Psoas muscle (tissue), 8 donors: ENCODE measurements around the gene ZFHX3. TPM values are rescaled to one million over a fixed set of nuclear protein-coding genes. Genes with fewer than 3 reads are reported as not detected.
A peak's percentile ranks its signal among the peaks of the same experiment; 100 is the strongest.

Source experiments
- ATAC-seq, 4 donors: fragments of 200-7000 bp; cut with Tn5 transposase; one replicate each; pipeline ENCODE4 v1.9.1; 2020; ENCODE audit warnings: moderate library complexity in 3 of 4, mild to moderate bottlenecking in 2 of 4
- DNase-seq, 2 donors: peaks; one replicate each; pipeline ENCODE4 v3.0.0-alpha.2; 2020
- H3K27ac ChIP-seq: fragments of 200-600 bp; one replicate; pipeline ENCODE4 v1.8.0; 2022
- H3K27me3 ChIP-seq, 3 donors: fragments of 200-600 bp in 1 of 3; one replicate each; pipeline versions ENCODE4 v1.6.1 to v1.8.0; 2013 to 2022; ENCODE audit warnings: low read length in 2 of 3, mild to moderate bottlenecking in 2 of 3, moderate library complexity in 1 of 3; ENCODE audit not compliant: insufficient read depth in 3 of 3
- H3K36me3 ChIP-seq, 2 donors: fragments of 200-600 bp in 1 of 2; one replicate each; pipeline versions ENCODE4 v1.6.1 to v1.8.0; 2013 to 2022; ENCODE audit warnings: low read depth in 1 of 2, mild to moderate bottlenecking in 1 of 2, moderate library complexity in 1 of 2; ENCODE audit not compliant: insufficient read depth in 1 of 2
- H3K4me1 ChIP-seq: fragments of 200-600 bp; one replicate; pipeline ENCODE4 v1.8.0; 2022
- H3K4me3 ChIP-seq: fragments of 200-600 bp; one replicate; pipeline ENCODE4 v1.8.0; 2022; ENCODE audit warnings: mild to moderate bottlenecking
- H3K9me3 ChIP-seq: fragments of 200-600 bp; one replicate; pipeline ENCODE4 v1.8.0; 2022
- CTCF ChIP-seq: fragments of 200-600 bp; IDR thresholded peaks from one replicate; pipeline ENCODE4 v1.8.0; 2022; ENCODE audit warnings: antibody characterized with exemption
- WGBS, 3 donors: extraction: QIAGEN DNeasy Blood & Tissue Kit; methylation state at CpG; one replicate each; pipeline versions ENCODE4 v1.1.6 to v1.1.7; 2013; 5-methylcytosine and 5-hydroxymethylcytosine counted together
- intact Hi-C, 2 donors: fragments of 100-400 bp; cut with DNase I; formaldehyde crosslinking; loops; one replicate each; pipeline versions ENCODE4 v1.11.0 to v1.14.2; 2022
- polyA plus RNA-seq, 3 donors: library from polyadenylated mRNA; stranded (reverse); fragments of 200-250 nt; gene quantifications; one replicate each; pipeline ENCODE4 v1.2.3, GENCODE V29; 2013
- total RNA-seq, 4 donors: library from RNA; stranded (reverse); fragmentation: NEBNext Ultra II Directional in 2 of 4; extraction: Animal tissue kit (Norgen Biotek cat#: 25700) in 2 of 4; gene quantifications; one replicate each; pipeline versions ENCODE4 v1.2.1 to v1.2.4, GENCODE V29; 2021 to 2023
- donor health status: healthy with polysubstance abuse.
- donor health status: DM: no; HTN: no; CAD: no; lungs with moderate emphysema.
- donor health status: Bipolar disorder and iron deficiency.
- donor health status: healthy.
- donor health status: DM: yes; HTN: yes; CAD: no.
- donor health status: DM: no; HTN: no; CAD: no.
- donor health status: DM: no; HTN: no; CAD: no.
- donor health status: DM: yes; HTN: yes; CAD: no.

Gene ZFHX3
- total and polyA plus RNA-seq, 7 donors, result 3.3 to 36.9 (median 11.5) TPM

- 36 to 53% (median 41%) methylated on average over 6 of the region's 6 CpGs for WGBS, 3 donors
- no peak for TF ChIP-seq CTCF
- Histone ChIP-seq H3K27ac (peak overlapping the region; percentile 43), H3K27me3 (no peaks in the 10 kb centered on the region), H3K36me3 (no peaks in the 10 kb centered on the region), H3K4me1 (peaks cover 48% of the 10 kb centered on the region), H3K9me3 (no peaks in the 10 kb centered on the region), H3K4me3 (no peak overlapping the region)
- intact Hi-C loops, result no loop called here
- no peak for DNase-seq
- ATAC-seq, result no peak
Measured at GRCh38 chr16:72850853-72851252, 197.1 kb downstream of the ZFHX3 start.

- TF ChIP-seq CTCF, result no peak
- H3K4me3 ChIP-seq, result no peak overlapping the region
- 83 to 89% (median 88%) methylated on average over 4 of the region's 4 CpGs for WGBS, 3 donors
Measured at GRCh38 chr16:72850021-72850420, 197.9 kb downstream of the ZFHX3 start.

GRCh38 chr16:72848759-72849664, 198.9 kb downstream of the ZFHX3 start:
- peak overlapping the region; percentile 16 for H3K4me3 ChIP-seq
- ATAC-seq, result peak; percentile 66 to 84 (median 77)
- H3K4me1 ChIP-seq, result peaks cover 55% of the 10 kb centered on the region
- DNase-seq, result peak; percentile 90 to 93
- intact Hi-C loops, result loop anchor here (10.0 kb wide), 2 partner anchors 64 to 196 kb away; partner anchors contain the start of gene ZFHX3 (in 1 of the 2)
- peak overlapping the region; percentile 73 for H3K27ac ChIP-seq
- no peak for TF ChIP-seq CTCF
- no peaks in the 10 kb centered on the region for H3K36me3 ChIP-seq
- H3K27me3 ChIP-seq, result no peaks in the 10 kb centered on the region
- WGBS, 3 donors, result 12 to 19% (median 15%) methylated on average over 24 of the region's 24 CpGs
- no peaks in the 10 kb centered on the region for H3K9me3 ChIP-seq

More at GRCh38 chr16:72850021-72850420, 197.9 kb downstream of the ZFHX3 start:
- no peak for DNase-seq
- ATAC-seq, result no peak
- no peaks in the 10 kb centered on the region for H3K27me3 ChIP-seq
- no peaks in the 10 kb centered on the region for H3K9me3 ChIP-seq
- peaks cover 56% of the 10 kb centered on the region for H3K4me1 ChIP-seq
- intact Hi-C loops, result no loop called here
- H3K27ac ChIP-seq, result peak overlapping the region; percentile 73
- H3K36me3 ChIP-seq, result no peaks in the 10 kb centered on the region

GRCh38 chr16:72848028-72848400, 199.9 kb downstream of the ZFHX3 start:
- no peaks in the 10 kb centered on the region for H3K9me3 ChIP-seq
- intact Hi-C loops, result loop anchor here (10.0 kb wide), 2 partner anchors 63 to 197 kb away; partner anchors contain the start of gene ZFHX3 (in 1 of the 2)
- no peak for TF ChIP-seq CTCF
- no peaks in the 10 kb centered on the region for H3K36me3 ChIP-seq
- 89 to 92% (median 92%) methylated on average over 9 of the region's 9 CpGs for WGBS, 3 donors
- H3K27ac ChIP-seq, result peak overlapping the region; percentile 73
- ATAC-seq (peak in 1 of 4 donors; percentile 2), DNase-seq (no peak)
- H3K4me3 ChIP-seq, result no peak overlapping the region
- peaks cover 52% of the 10 kb centered on the region for H3K4me1 ChIP-seq
- H3K27me3 ChIP-seq, result no peaks in the 10 kb centered on the region
